LNCaP clone FGC (cell line): ENCODE results near the gene SLC17A7.
"Not testable (repeated sequence)": the region's sequence is repeated elsewhere in the genome, so short reads cannot be mapped to it uniquely, and the experiment has no call there.

ENCODE experiments used
- DNase-seq: peaks from one replicate; pipeline ENCODE4 v3.0.0-alpha.2; 2011; ENCODE audit warnings: low read depth
- H3K4me3 ChIP-seq: 2 replicates; pipeline ENCODE4 v1.5.1; 2011; ENCODE audit warnings: mild to moderate bottlenecking, low read depth, low read length, control low read depth
- TF ChIP-seq, protein P1 (sequence below): IDR thresholded peaks from 2 replicates; pipeline ENCODE4 v1.5.1; 2012; ENCODE audit warnings: mild to moderate bottlenecking; ENCODE audit not compliant: control insufficient read depth, insufficient read depth; ENCODE audit errors: extremely low read depth

SLC17A7 gene

GRCh38 chr19:49450405-49450804, 9.1 kb upstream of the SLC17A7 start:
- TF ChIP-seq, protein P1, sequence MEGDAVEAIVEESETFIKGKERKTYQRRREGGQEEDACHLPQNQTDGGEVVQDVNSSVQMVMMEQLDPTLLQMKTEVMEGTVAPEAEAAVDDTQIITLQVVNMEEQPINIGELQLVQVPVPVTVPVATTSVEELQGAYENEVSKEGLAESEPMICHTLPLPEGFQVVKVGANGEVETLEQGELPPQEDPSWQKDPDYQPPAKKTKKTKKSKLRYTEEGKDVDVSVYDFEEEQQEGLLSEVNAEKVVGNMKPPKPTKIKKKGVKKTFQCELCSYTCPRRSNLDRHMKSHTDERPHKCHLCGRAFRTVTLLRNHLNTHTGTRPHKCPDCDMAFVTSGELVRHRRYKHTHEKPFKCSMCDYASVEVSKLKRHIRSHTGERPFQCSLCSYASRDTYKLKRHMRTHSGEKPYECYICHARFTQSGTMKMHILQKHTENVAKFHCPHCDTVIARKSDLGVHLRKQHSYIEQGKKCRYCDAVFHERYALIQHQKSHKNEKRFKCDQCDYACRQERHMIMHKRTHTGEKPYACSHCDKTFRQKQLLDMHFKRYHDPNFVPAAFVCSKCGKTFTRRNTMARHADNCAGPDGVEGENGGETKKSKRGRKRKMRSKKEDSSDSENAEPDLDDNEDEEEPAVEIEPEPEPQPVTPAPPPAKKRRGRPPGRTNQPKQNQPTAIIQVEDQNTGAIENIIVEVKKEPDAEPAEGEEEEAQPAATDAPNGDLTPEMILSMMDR = no peak
- H3K4me3 ChIP-seq = peak overlapping the region; percentile 78
- DNase-seq = no peak

DNA sequence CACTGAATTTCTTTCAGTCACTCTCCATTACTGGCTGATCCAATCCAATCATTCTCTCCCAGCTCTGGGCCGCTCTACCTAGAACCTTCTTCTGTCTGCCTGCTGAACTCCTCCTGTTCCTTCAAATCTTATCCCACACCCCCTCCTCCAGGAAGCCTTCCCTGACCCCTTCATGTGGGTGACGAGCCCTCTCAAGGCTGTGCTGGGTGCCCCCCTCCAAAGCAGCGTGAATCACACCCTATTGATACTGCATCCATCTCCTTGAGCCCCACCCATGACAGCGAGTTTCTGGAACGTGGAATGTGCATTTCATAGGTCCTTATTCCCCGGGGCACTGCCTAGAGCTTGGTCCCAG, 7.1 kb upstream of the SLC17A7 start:
- H3K4me3 ChIP-seq = no peak overlapping the region
- TF ChIP-seq, protein P1 = no peak
- DNase-seq = no peak

- no peak overlapping the region for H3K4me3 ChIP-seq
- no peak for DNase-seq
- TF ChIP-seq, protein P1 = no peak
These were observed 6.4 kb upstream of the SLC17A7 start for GRCh38 chr19:49447485-49448431.

GRCh38 chr19:49445997-49446396, 4.7 kb upstream of the SLC17A7 start:
- no peak for DNase-seq
- TF ChIP-seq, protein P1 = no peak
- no peak overlapping the region for H3K4me3 ChIP-seq

DNA sequence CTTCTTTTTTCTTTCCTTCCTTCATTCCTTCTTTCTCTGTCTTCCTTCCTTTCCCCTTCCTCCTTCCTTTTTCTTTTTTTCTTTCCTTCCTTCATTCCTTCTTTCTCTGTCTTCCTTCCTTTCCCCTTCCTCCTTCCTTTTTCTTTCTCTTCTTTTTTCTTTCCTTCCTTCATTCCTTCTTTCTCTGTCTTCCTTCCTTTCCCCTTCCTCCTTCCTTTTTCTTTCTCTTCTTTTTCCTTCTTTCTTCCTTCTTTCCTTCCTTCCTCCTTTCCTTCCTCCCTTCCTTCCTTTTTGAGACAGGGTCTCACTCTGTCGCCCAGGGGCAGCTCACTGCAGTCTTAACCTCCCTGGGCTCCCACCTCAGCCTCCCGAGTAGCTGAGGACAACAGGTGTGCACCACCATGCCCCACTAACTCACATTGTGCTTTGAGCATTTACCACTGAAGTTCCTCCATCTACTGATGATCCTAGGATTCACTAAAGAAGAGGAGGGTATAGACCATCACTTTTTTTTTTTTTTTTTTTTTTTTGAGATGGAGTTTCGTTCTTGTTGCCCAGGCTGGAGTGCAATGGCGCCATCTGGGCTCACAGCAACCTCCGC, 2.9 kb upstream of the SLC17A7 start:
- H3K4me3 ChIP-seq, DNase-seq: not testable (repeated sequence)

GRCh38 chr19:49443366-49444099, 2.2 kb upstream of the SLC17A7 start:
- peak overlapping the region; percentile 57 for H3K4me3 ChIP-seq
- peak; percentile 74 for DNase-seq
- TF ChIP-seq, protein P1 = peak; percentile 94

GRCh38 chr19:49442771-49443365, 1.5 kb upstream of the SLC17A7 start:
- DNase-seq = peak; percentile 76
- TF ChIP-seq, protein P1 = no peak
- peak overlapping the region; percentile 57 for H3K4me3 ChIP-seq
